T47D (cell line): Measurements from ENCODE around the gene CLUH.

ENCODE experiments used
- DNase-seq, 2 experiments: peaks; one replicate each; pipeline versions ENCODE4 v3.0.0 to v3.0.0-alpha.2; 2011 to 2012; ENCODE audit warnings: low read depth in 1 of 2, low spot score in 1 of 2
- JUND ChIP-seq: IDR thresholded peaks from 2 replicates; pipeline ENCODE4 v1.6.1; 2012; ENCODE audit warnings: low read depth
- in situ Hi-C: cut with HindIII; loops from 2 replicates; pipeline ENCODE4 v1.10.0; 2016; ENCODE audit warnings: low sequenced_read_pairs, low pct_unique_long_range_greater_than_20kb

The CLUH gene

GRCh38 chr17:2735896-2736295, 24.3 kb upstream of the CLUH start:
- TF ChIP-seq JUND: no peak
- in situ Hi-C loops: no loop called here
- DNase-seq: no peak

- in situ Hi-C loops: no loop called here
- no peak for TF ChIP-seq JUND
These were observed 23.4 kb upstream of the CLUH start for GRCh38 chr17:2734939-2735338.

GRCh38 chr17:2731807-2732206, 20.2 kb upstream of the CLUH start:
- DNase-seq: no peak
- in situ Hi-C loops: no loop called here

More at GRCh38 chr17:2734939-2735338, 23.4 kb upstream of the CLUH start:
- DNase-seq: no peak

GRCh38 chr17:2730764-2731353, 19.3 kb upstream of the CLUH start:
- no peak for TF ChIP-seq JUND
- in situ Hi-C loops: no loop called here
- DNase-seq: no peak

More at GRCh38 chr17:2731807-2732206, 20.2 kb upstream of the CLUH start:
- no peak for TF ChIP-seq JUND

GRCh38 chr17:2724784-2725164, 13.2 kb upstream of the CLUH start:
- no peak for TF ChIP-seq JUND
- no peak for DNase-seq
- in situ Hi-C loops: no loop called here

- no peak for DNase-seq
- in situ Hi-C loops: no loop called here
- TF ChIP-seq JUND: no peak
These were observed 12.6 kb upstream of the CLUH start for GRCh38 chr17:2723997-2724783.

- in situ Hi-C loops: no loop called here
- no peak for DNase-seq
- TF ChIP-seq JUND: no peak
These were observed 12.0 kb upstream of the CLUH start for GRCh38 chr17:2723505-2723996.

GRCh38 chr17:2722611-2723010, 11.0 kb upstream of the CLUH start:
- no peak for TF ChIP-seq JUND
- in situ Hi-C loops: no loop called here
- no peak for DNase-seq

- DNase-seq: no peak
- in situ Hi-C loops: no loop called here
- TF ChIP-seq JUND: no peak
These were observed 10.0 kb upstream of the CLUH start for GRCh38 chr17:2721603-2722002.

GRCh38 chr17:2719861-2720260, 8.3 kb upstream of the CLUH start:
- TF ChIP-seq JUND: no peak
- no peak for DNase-seq
- in situ Hi-C loops: no loop called here

GRCh38 chr17:2718150-2718938, 6.8 kb upstream of the CLUH start:
- DNase-seq: no peak
- no peak for TF ChIP-seq JUND
- in situ Hi-C loops: no loop called here

- no peak for DNase-seq
- TF ChIP-seq JUND: no peak
- in situ Hi-C loops: no loop called here
These were observed 5.1 kb upstream of the CLUH start for GRCh38 chr17:2716649-2717048.

- TF ChIP-seq JUND: no peak
- in situ Hi-C loops: no loop called here
- DNase-seq: no peak
These were observed 2.3 kb upstream of the CLUH start for GRCh38 chr17:2713881-2714280.
